PC-3 (cell line): ENCODE data around the gene GPR152. TPM values are rescaled to one million over a fixed set of nuclear protein-coding genes. Genes with fewer than 3 reads are reported as not detected.

Experiments
- ATAC-seq: fragments of 200-7000 bp; cut with Tn5 transposase; 2 replicates; pipeline ENCODE4 v1.9.1; 2020; ENCODE audit warnings: mild to moderate bottlenecking, moderate library complexity
- BruUV-seq: library from RNA; stranded (reverse); fragments of 400-500 nt; replicated peaks from 2 replicates; lab custom pipeline; 2021; lab: Mats Ljungman, UMichigan
- CTCF ChIA-PET: fragments of 300-600 bp; sonication (Branson Sonifier 250); formaldehyde crosslinking; loops from one replicate; lab custom pipeline; 2022; ENCODE audit warnings: antibody characterized with exemption; lab: Charles Lee
- POLR2A ChIA-PET: fragments of 300-600 bp; sonication (Branson Sonifier 250); formaldehyde crosslinking; loops from one replicate; lab custom pipeline; 2022; ENCODE audit warnings: antibody characterized with exemption; ENCODE audit not compliant: unreplicated experiment; lab: Charles Lee
- DNase-seq: peaks from one replicate; pipeline ENCODE4 v3.0.0-alpha.2; 2015
- H2AFZ ChIP-seq: fragments of 300-600 bp; sonication (generic); 2 replicates; pipeline ENCODE4 v1.6.0; 2016; ENCODE audit warnings: antibody characterized with exemption, low read length
- H3F3A ChIP-seq: fragments of 300-600 bp; sonication (generic); one replicate; pipeline ENCODE4 v1.6.0; 2017; ENCODE audit warnings: antibody characterized with exemption, low read length, control low read depth, mild to moderate bottlenecking; ENCODE audit not compliant: unreplicated experiment
- H3K27ac ChIP-seq: fragments of 300-600 bp; sonication (generic); 2 replicates; pipeline ENCODE4 v1.5.1; 2016; ENCODE audit warnings: mild to moderate bottlenecking, low read length
- H3K27me3 ChIP-seq: fragments of 300-600 bp; sonication (generic); 2 replicates; pipeline ENCODE4 v1.6.1; 2016; ENCODE audit warnings: low read length, mixed read lengths
- H3K36me3 ChIP-seq: fragments of 300-600 bp; sonication (generic); 2 replicates; pipeline ENCODE4 v1.6.1; 2016; ENCODE audit warnings: low read depth, mixed run types, low read length, mixed read lengths
- H3K4me1 ChIP-seq: fragments of 300-600 bp; sonication (generic); 2 replicates; pipeline ENCODE4 v1.5.1; 2016; ENCODE audit warnings: low read length; ENCODE audit not compliant: insufficient read depth
- H3K4me2 ChIP-seq: fragments of 300-600 bp; sonication (generic); 2 replicates; pipeline ENCODE4 v1.6.0; 2016; ENCODE audit warnings: low read length
- H3K4me3 ChIP-seq: fragments of 300-600 bp; sonication (generic); 2 replicates; pipeline ENCODE4 v1.5.1; 2016; ENCODE audit warnings: mild to moderate bottlenecking, low read length, mixed read lengths
- H3K79me2 ChIP-seq: fragments of 300-600 bp; sonication (generic); 2 replicates; pipeline ENCODE4 v1.6.1; 2017; ENCODE audit warnings: low read length, mixed read lengths
- H3K9ac ChIP-seq: fragments of 300-600 bp; sonication (generic); 2 replicates; pipeline ENCODE4 v1.6.0; 2016; ENCODE audit warnings: mild to moderate bottlenecking, low read length
- H3K9me2 ChIP-seq: fragments of 300-600 bp; sonication (generic); replicated peaks from 2 replicates; pipeline ENCODE4 v1.6.1; 2016; ENCODE audit warnings: mixed run types, low read length, mixed read lengths
- H3K9me3 ChIP-seq: fragments of 300-600 bp; sonication (generic); 2 replicates; pipeline ENCODE4 v1.6.1; 2016; ENCODE audit warnings: low read length, mixed read lengths
- H4K20me1 ChIP-seq: fragments of 300-600 bp; sonication (generic); 2 replicates; pipeline ENCODE4 v1.6.1; 2016; ENCODE audit warnings: low read length, mixed read lengths
- CTCF ChIP-seq: fragments of 300-600 bp; sonication (generic); conservative IDR thresholded peaks from 2 replicates; pipeline ENCODE4 v1.5.1; 2017; ENCODE audit warnings: antibody characterized with exemption, low read depth, mild to moderate bottlenecking, low read length
- EZH2 ChIP-seq: fragments of 300-600 bp; sonication (generic); IDR thresholded peaks from one replicate; pipeline ENCODE4 v1.6.1; 2017; ENCODE audit warnings: antibody characterized with exemption, mild to moderate bottlenecking, low read length; ENCODE audit not compliant: unreplicated experiment
- EZH2phosphoT487 ChIP-seq: fragments of 300-600 bp; sonication (generic); IDR thresholded peaks from 2 replicates; pipeline ENCODE4 v1.6.1; 2018; ENCODE audit warnings: mild to moderate bottlenecking, antibody characterized with exemption, low read length, borderline replicate concordance
- intact Hi-C: fragments of 100-400 bp; cut with micrococcal nuclease; formaldehyde crosslinking; loops from 2 replicates; pipeline ENCODE4 v1.9.0; 2023
- total RNA-seq: library from RNA; depleted of rRNA; stranded (reverse); fragments of >200 nt; gene quantifications from 2 replicates; pipeline ENCODE4 v1.2.3, GENCODE V29; 2014

Gene GPR152
- total RNA-seq, 1 experiment from 2014 or later: not detected

- H2AFZ ChIP-seq: no peak overlapping the region
- no peaks in the 10 kb centered on the region for H3K9me3 ChIP-seq
- H3K9ac ChIP-seq: no peak overlapping the region
- H3K4me1 ChIP-seq: 0 out of 2 replicates have a peak, but pooled peaks cover 6% of the 10 kb centered on the region
- DNase-seq: no peak
- ChIA-PET CTCF (no interaction called here), POLR2A (no interaction called here)
- H3K36me3 ChIP-seq: no peaks in the 10 kb centered on the region
- no peaks in the 10 kb centered on the region for H3K79me2 ChIP-seq
- no peak for TF ChIP-seq EZH2
- TF ChIP-seq EZH2phosphoT487: no peak
- TF ChIP-seq CTCF: no peak
- no peak for ATAC-seq
- no peaks in the 10 kb centered on the region for H4K20me1 ChIP-seq
- no peak overlapping the region for H3K4me3 ChIP-seq
- no peaks in the 10 kb centered on the region for H3F3A ChIP-seq
- intact Hi-C loops: no loop called here
- no TSS peak for BruUV-seq
- no peak overlapping the region for H3K4me2 ChIP-seq
- H3K27ac ChIP-seq: no peak overlapping the region
- H3K27me3 ChIP-seq: no peaks in the 10 kb centered on the region
- H3K9me2 ChIP-seq: no peaks in the 10 kb centered on the region
Measured at GRCh38 chr11:67448220-67448609, 4.3 kb downstream of the GPR152 start.

- no peak for TF ChIP-seq EZH2
- TF ChIP-seq CTCF: no peak
- TF ChIP-seq EZH2phosphoT487: no peak
- Histone ChIP-seq H3K9me2 (no peaks in the 10 kb centered on the region), H2AFZ (no peak overlapping the region), H3K27ac (no peak overlapping the region), H3K4me2 (no peak overlapping the region), H3K79me2 (0 out of 2 replicates have a peak, but pooled peaks cover 6% of the 10 kb centered on the region), H3K9me3 (no peaks in the 10 kb centered on the region), H3K36me3 (no peaks in the 10 kb centered on the region), H3K4me1 (0 out of 2 replicates have a peak, but pooled peaks cover 6% of the 10 kb centered on the region), H3F3A (no peaks in the 10 kb centered on the region), H3K9ac (no peak overlapping the region), H3K4me3 (no peak overlapping the region), H3K27me3 (no peaks in the 10 kb centered on the region), H4K20me1 (no peaks in the 10 kb centered on the region)
- ATAC-seq: no peak
- DNase-seq: no peak
- CTCF ChIA-PET: no interaction called here
- intact Hi-C loops: no loop called here
- BruUV-seq: no TSS peak
- POLR2A ChIA-PET: no interaction called here
Measured at GRCh38 chr11:67445515-67445914, 7.0 kb downstream of the GPR152 start.
